Mesothelial cell of epicardium (in vitro differentiated cells): ENCODE measurements around the gene RPL15. TPM values are rescaled to one million over a fixed set of nuclear protein-coding genes. Genes with fewer than 3 reads are reported as not detected.
"Not testable (repeated sequence)": the region's sequence is repeated elsewhere in the genome, so short reads cannot be mapped to it uniquely, and the experiment has no call there.

Source experiments
- DNase-seq, 2 experiments: peaks; one replicate each; pipeline ENCODE4 v3.0.0; 2021; ENCODE audit warnings: low spot score in 2 of 2; ENCODE audit not compliant: unreplicated experiment in 2 of 2
- H3K27ac Mint-ChIP-seq: 2 replicates; pipeline ENCODE4 v1.8.0; 2021; ENCODE audit warnings: mixed read lengths
- H3K27me3 Mint-ChIP-seq: 2 replicates; pipeline ENCODE4 v1.8.0; 2021; ENCODE audit warnings: low read depth, mixed read lengths
- H3K36me3 Mint-ChIP-seq: 2 replicates; pipeline ENCODE4 v1.8.0; 2021; ENCODE audit warnings: mixed read lengths
- H3K4me1 Mint-ChIP-seq: 2 replicates; pipeline ENCODE4 v1.8.0; 2021; ENCODE audit warnings: mixed read lengths
- H3K4me3 Mint-ChIP-seq: 2 replicates; pipeline ENCODE4 v1.8.0; 2021; ENCODE audit warnings: mild to moderate bottlenecking, moderate library complexity, mixed read lengths
- H3K9me3 Mint-ChIP-seq: 2 replicates; pipeline ENCODE4 v1.8.0; 2021; ENCODE audit warnings: mixed read lengths
- CTCF ChIP-seq: fragments of 200-600 bp; sonication (generic); IDR thresholded peaks from one replicate; pipeline ENCODE4 v1.5.0; 2021; ENCODE audit warnings: antibody characterized with exemption; ENCODE audit not compliant: unreplicated experiment
- total RNA-seq: library from RNA; stranded (reverse); gene quantifications from 3 replicates; pipeline ENCODE4 v1.2.1, GENCODE V29; 2021

Gene RPL15
- total RNA-seq, 1 donor from 2014 or later = 1,989 TPM

GRCh38 chr3:23877329-23877980 lies 39.5 kb upstream of the RPL15 start:
- Mint-ChIP-seq H3K36me3 (peaks cover 30% of the 10 kb centered on the region), H3K27me3 (no peaks in the 10 kb centered on the region), H3K4me3 (no peak overlapping the region), H3K4me1 (peaks cover 3% of the 10 kb centered on the region), H3K9me3 (peaks cover 20% of the 10 kb centered on the region), H3K27ac (no peak overlapping the region)
- no peak for DNase-seq
- TF ChIP-seq CTCF = no peak

- peaks cover 30% of the 10 kb centered on the region for H3K36me3 Mint-ChIP-seq
- H3K27ac Mint-ChIP-seq = no peak overlapping the region
- no peaks in the 10 kb centered on the region for H3K27me3 Mint-ChIP-seq
- TF ChIP-seq CTCF = no peak
- DNase-seq = no peak
- peaks cover 20% of the 10 kb centered on the region for H3K9me3 Mint-ChIP-seq
- peaks cover 1% of the 10 kb centered on the region for H3K4me1 Mint-ChIP-seq
- no peak overlapping the region for H3K4me3 Mint-ChIP-seq
These were observed 37.4 kb upstream of the RPL15 start for GRCh38 chr3:23879485-23879884.

GRCh38 chr3:23880703-23881339 lies 36.1 kb upstream of the RPL15 start:
- Mint-ChIP-seq H3K27me3 (no peaks in the 10 kb centered on the region), H3K4me3 (no peak overlapping the region), H3K36me3 (peaks cover 30% of the 10 kb centered on the region), H3K9me3 (peaks cover 20% of the 10 kb centered on the region), H3K4me1 (peaks cover 1% of the 10 kb centered on the region), H3K27ac (no peak overlapping the region)
- TF ChIP-seq CTCF = no peak
- DNase-seq = no peak

DNA sequence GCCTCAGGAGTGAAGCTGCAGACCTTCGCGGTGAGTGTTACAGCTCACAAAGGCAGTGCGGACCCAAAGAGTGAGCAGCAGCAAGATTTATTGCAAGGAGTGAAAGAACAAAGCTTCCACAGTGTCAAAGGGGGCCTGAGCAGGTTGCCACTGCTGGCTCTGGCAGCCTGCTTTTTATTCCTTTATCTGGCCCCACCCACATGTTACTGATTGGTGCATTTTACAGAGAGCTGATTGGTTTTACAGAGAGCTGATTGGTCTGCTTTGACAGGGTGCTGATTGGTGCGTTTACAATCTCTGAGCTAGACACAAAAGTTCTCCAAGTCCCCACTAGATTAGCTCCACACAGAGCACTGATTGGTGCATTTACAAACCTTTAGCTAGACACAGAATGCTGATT lies 34.9 kb upstream of the RPL15 start:
- DNase-seq, H3K4me3 Mint-ChIP-seq, H3K27me3 Mint-ChIP-seq, H3K27ac Mint-ChIP-seq, H3K4me1 Mint-ChIP-seq: not testable (repeated sequence)
- H3K36me3 Mint-ChIP-seq = peaks cover 30% of the 10 kb centered on the region
- H3K9me3 Mint-ChIP-seq = peaks cover 20% of the 10 kb centered on the region

- TF ChIP-seq CTCF = no peak
- no peak overlapping the region for H3K27ac Mint-ChIP-seq
These were observed 34.4 kb upstream of the RPL15 start for GRCh38 chr3:23882487-23882918.

GRCh38 chr3:23884481-23884880 lies 32.5 kb upstream of the RPL15 start:
- TF ChIP-seq CTCF = no peak
- Mint-ChIP-seq H3K4me1 (peaks cover 6% of the 10 kb centered on the region), H3K27me3 (no peaks in the 10 kb centered on the region), H3K9me3 (peaks cover 8% of the 10 kb centered on the region), H3K36me3 (peaks cover 14% of the 10 kb centered on the region), H3K4me3 (no peak overlapping the region), H3K27ac (no peak overlapping the region)
- DNase-seq = no peak

More at GRCh38 chr3:23882487-23882918, 34.4 kb upstream of the RPL15 start:
- H3K27me3 Mint-ChIP-seq = no peaks in the 10 kb centered on the region
- peaks cover 20% of the 10 kb centered on the region for H3K9me3 Mint-ChIP-seq
- no peak overlapping the region for H3K4me3 Mint-ChIP-seq
- DNase-seq = no peak
- H3K4me1 Mint-ChIP-seq = no peaks in the 10 kb centered on the region
- peaks cover 30% of the 10 kb centered on the region for H3K36me3 Mint-ChIP-seq
